ENCODE measurements around the gene ZNF860.
A peak's percentile ranks its signal among the peaks of the same experiment; 100 is the strongest.
"Not testable (repeated sequence)": the region's sequence is repeated elsewhere in the genome, so short reads cannot be mapped to it uniquely, and the experiment has no call there.

ZNF860 gene

GRCh38 chr3:31960793-31961431 is 20.6 kb upstream of the ZNF860 start:
- DNase-seq (ENCODE audit: low read depth in 4 of 4, low spot score in 1 of 4) = no peak

GRCh38 chr3:31962801-31963205 is 18.7 kb upstream of the ZNF860 start:
- no peak for DNase-seq (ENCODE audit: low read depth in 4 of 4, low spot score in 1 of 4)

- DNase-seq (ENCODE audit: low read depth in 4 of 4, low spot score in 1 of 4) = no peak
Observed at GRCh38 chr3:31966978-31967591, 14.5 kb upstream of the ZNF860 start.

- DNase-seq (ENCODE audit: low read depth in 4 of 4, low spot score in 1 of 4) = no peak
Observed at GRCh38 chr3:31967592-31967991, 14.0 kb upstream of the ZNF860 start.

- DNase-seq (ENCODE audit: low read depth in 4 of 4, low spot score in 1 of 4) = no peak
Observed at GRCh38 chr3:31968369-31968926, 13.1 kb upstream of the ZNF860 start.

GRCh38 chr3:31968927-31969418 is 12.6 kb upstream of the ZNF860 start:
- no peak for DNase-seq (ENCODE audit: low read depth in 4 of 4, low spot score in 1 of 4)

GRCh38 chr3:31971607-31972006 is 9.9 kb upstream of the ZNF860 start:
- DNase-seq (ENCODE audit: low read depth in 4 of 4, low spot score in 1 of 4) = no peak

GRCh38 chr3:31973081-31973480 is 8.5 kb upstream of the ZNF860 start:
- DNase-seq (ENCODE audit: low read depth in 4 of 4, low spot score in 1 of 4) = no peak

- no peak for DNase-seq (ENCODE audit: low read depth in 4 of 4, low spot score in 1 of 4)
Observed at GRCh38 chr3:31973837-31974236, 7.7 kb upstream of the ZNF860 start.

GRCh38 chr3:31974471-31974870 is 7.1 kb upstream of the ZNF860 start:
- DNase-seq (ENCODE audit: low read depth in 4 of 4, low spot score in 1 of 4) = no peak

- no peak for DNase-seq (ENCODE audit: low read depth in 4 of 4, low spot score in 1 of 4)
Observed at GRCh38 chr3:31974964-31975363, 6.6 kb upstream of the ZNF860 start.

- no peak for DNase-seq (ENCODE audit: low read depth in 4 of 4, low spot score in 1 of 4)
Observed at GRCh38 chr3:31976302-31976701, 5.2 kb upstream of the ZNF860 start.

GRCh38 chr3:31977736-31978135 is 3.8 kb upstream of the ZNF860 start:
- no peak for DNase-seq (ENCODE audit: low read depth in 4 of 4, low spot score in 1 of 4)

- DNase-seq (ENCODE audit: low read depth in 4 of 4, low spot score in 1 of 4) = no peak
Observed at GRCh38 chr3:31978553-31978952, 3.0 kb upstream of the ZNF860 start.

- peak in 1 of 4 experiments; percentile 7 for DNase-seq (ENCODE audit: low read depth in 4 of 4, low spot score in 1 of 4)
Observed at GRCh38 chr3:31979001-31979697, 2.4 kb upstream of the ZNF860 start.

GRCh38 chr3:31980530-31981205 is 882 bp upstream of the ZNF860 start:
- peak in 2 of 4 experiments; percentile 14 to 35 for DNase-seq (ENCODE audit: low read depth in 4 of 4, low spot score in 1 of 4)

GRCh38 chr3:31984321-31984720 is 2.8 kb downstream of the ZNF860 start:
- DNase-seq (ENCODE audit: low read depth in 4 of 4, low spot score in 1 of 4) = no peak

GRCh38 chr3:31985831-31986230 is 4.3 kb downstream of the ZNF860 start:
- no peak for DNase-seq (ENCODE audit: low read depth in 4 of 4, low spot score in 1 of 4)

GRCh38 chr3:31988271-31988670 is 6.7 kb downstream of the ZNF860 start:
- DNase-seq (ENCODE audit: low read depth in 4 of 4, low spot score in 1 of 4) = no peak

GRCh38 chr3:31992995-31993394 is 11.4 kb downstream of the ZNF860 start:
- DNase-seq (ENCODE audit: low read depth in 4 of 4, low spot score in 1 of 4) = not testable (repeated sequence)

GRCh38 chr3:31993843-31994242 is 12.3 kb downstream of the ZNF860 start:
- DNase-seq (ENCODE audit: low read depth in 4 of 4, low spot score in 1 of 4) = no peak
